Caco-2 (cell line): Measurements from ENCODE around the gene NFIA. TPM values are rescaled to one million over a fixed set of nuclear protein-coding genes. Genes with fewer than 3 reads are reported as not detected.

ENCODE experiments used
- BruUV-seq: library from RNA; stranded (reverse); fragments of 400-500 nt; replicated peaks from 2 replicates; lab custom pipeline; 2021; lab: Mats Ljungman, UMichigan
- CTCF ChIA-PET: fragments of 300-600 bp; sonication (Branson Sonifier 250); formaldehyde crosslinking; loops from one replicate; lab custom pipeline; 2022; ENCODE audit warnings: antibody characterized with exemption; lab: Charles Lee
- POLR2A ChIA-PET: fragments of 300-600 bp; sonication (Branson Sonifier 250); formaldehyde crosslinking; loops from one replicate; lab custom pipeline; 2022; ENCODE audit warnings: antibody characterized with exemption; lab: Charles Lee
- DNase-seq, 2 experiments: peaks; one replicate each; pipeline versions ENCODE4 v3.0.0 to v3.0.0-alpha.2; 2020 to 2022
- H3K27me3 ChIP-seq: replicated peaks from 2 replicates; pipeline ENCODE4 v1.6.0; 2011; ENCODE audit warnings: low read length; ENCODE audit not compliant: control insufficient read depth, insufficient read depth
- H3K36me3 ChIP-seq: 2 replicates; pipeline ENCODE4 v1.5.1; 2011; ENCODE audit warnings: low read length; ENCODE audit not compliant: control insufficient read depth, insufficient read depth
- H3K4me1 ChIP-seq: fragments of 250-450 bp; sonication (Bioruptor Pico); 2 replicates; pipeline ENCODE4 v1.5.1; 2020; ENCODE audit warnings: mild to moderate bottlenecking
- H3K4me3 ChIP-seq: 2 replicates; pipeline ENCODE4 v1.5.1; 2011; ENCODE audit warnings: low read depth, mild to moderate bottlenecking, control low read depth, low read length
- H3K9me3 ChIP-seq: fragments of 250-450 bp; sonication (Bioruptor Pico); 2 replicates; pipeline ENCODE4 v1.5.1; 2020; ENCODE audit warnings: mild to moderate bottlenecking, moderate library complexity
- H3K27ac Mint-ChIP-seq: one replicate; pipeline ENCODE4 v1.8.0; 2022; ENCODE audit warnings: mixed read lengths; ENCODE audit not compliant: unreplicated experiment
- H3K27me3 Mint-ChIP-seq: one replicate; pipeline ENCODE4 v1.8.0; 2022; ENCODE audit warnings: mixed read lengths; ENCODE audit not compliant: insufficient read depth, unreplicated experiment
- H3K36me3 Mint-ChIP-seq: one replicate; pipeline ENCODE4 v1.8.0; 2022; ENCODE audit warnings: mild to moderate bottlenecking, mixed read lengths; ENCODE audit not compliant: insufficient read depth, unreplicated experiment
- H3K4me1 Mint-ChIP-seq: one replicate; pipeline ENCODE4 v1.8.0; 2022; ENCODE audit warnings: low read depth, mixed read lengths; ENCODE audit not compliant: unreplicated experiment
- H3K4me3 Mint-ChIP-seq: one replicate; pipeline ENCODE4 v1.8.0; 2022; ENCODE audit warnings: mild to moderate bottlenecking, moderate library complexity, mixed read lengths; ENCODE audit not compliant: unreplicated experiment
- H3K9me3 Mint-ChIP-seq: one replicate; pipeline ENCODE4 v1.8.0; 2022; ENCODE audit warnings: mixed read lengths; ENCODE audit not compliant: unreplicated experiment
- CTCF ChIP-seq, 2 experiments: fragments of 200-600 bp in 1 of 2; IDR thresholded peaks; 1 replicate in 1 of 2; 2 replicates in 1 of 2; pipeline versions ENCODE4 v1.5.1 to v1.8.0; 2011 to 2022; ENCODE audit warnings: antibody characterized with exemption in 1 of 2, control low read depth in 1 of 2, inconsistent platforms in 1 of 2, low read depth in 1 of 2, low read length in 1 of 2, mild to moderate bottlenecking in 1 of 2, moderate library complexity in 1 of 2; ENCODE audit not compliant: insufficient read depth in 1 of 2, severe bottlenecking in 1 of 2, unreplicated experiment in 1 of 2
- intact Hi-C: fragments of 100-400 bp; cut with micrococcal nuclease; formaldehyde crosslinking; loops from one replicate; pipeline ENCODE4 v1.10.0; 2022; ENCODE audit not compliant: unreplicated experiment
- total RNA-seq: library from RNA; stranded (reverse); gene quantifications from 2 replicates; pipeline ENCODE4 v1.2.3, GENCODE V29; 2022

Gene NFIA
- total RNA-seq, 1 experiment from 2014 or later, result 1.4 TPM

DNA sequence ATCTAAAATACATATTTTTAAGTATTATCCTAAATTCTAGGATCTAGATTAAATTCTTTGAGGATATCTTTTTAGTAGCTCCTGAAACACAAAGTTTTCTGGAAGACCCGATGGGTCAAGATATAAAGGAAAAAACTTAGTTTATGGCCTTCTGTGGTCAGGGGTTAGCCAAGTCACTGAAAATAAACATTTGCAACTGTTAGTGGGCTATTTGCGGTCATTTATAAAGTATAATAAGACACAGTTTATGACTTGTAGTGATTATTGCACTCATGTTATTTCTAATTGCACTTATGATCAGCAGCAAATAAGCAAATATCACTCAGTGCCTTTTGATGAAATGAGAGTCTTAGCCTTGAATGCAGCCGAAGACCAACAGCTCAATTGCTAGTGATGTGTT, 183.3 kb downstream of the NFIA start:
- Mint-ChIP-seq H3K4me3 (no peak overlapping the region), H3K36me3 (no peaks in the 10 kb centered on the region), H3K27me3 (no peaks in the 10 kb centered on the region), H3K9me3 (no peaks in the 10 kb centered on the region), H3K27ac (no peak overlapping the region), H3K4me1 (no peaks in the 10 kb centered on the region)
- intact Hi-C loops, result no loop called here
- ChIA-PET POLR2A (no interaction called here), CTCF (no interaction called here)
- Histone ChIP-seq H3K27me3 (no peaks in the 10 kb centered on the region; the same call in 1 of the 2 replicates), H3K36me3 (no peaks in the 10 kb centered on the region), H3K4me3 (no peak overlapping the region), H3K9me3 (no peaks in the 10 kb centered on the region), H3K4me1 (peaks cover 7% of the 10 kb centered on the region)
- no TSS peak for BruUV-seq
- no peak for DNase-seq
- TF ChIP-seq CTCF (IDR thresholded peaks at IDR 0.05; ENCODE audit: insufficient read depth in 1 of 2, low read depth in 1 of 2, low read length in 1 of 2, severe bottlenecking in 1 of 2, unreplicated experiment in 1 of 2), result no peak

DNA sequence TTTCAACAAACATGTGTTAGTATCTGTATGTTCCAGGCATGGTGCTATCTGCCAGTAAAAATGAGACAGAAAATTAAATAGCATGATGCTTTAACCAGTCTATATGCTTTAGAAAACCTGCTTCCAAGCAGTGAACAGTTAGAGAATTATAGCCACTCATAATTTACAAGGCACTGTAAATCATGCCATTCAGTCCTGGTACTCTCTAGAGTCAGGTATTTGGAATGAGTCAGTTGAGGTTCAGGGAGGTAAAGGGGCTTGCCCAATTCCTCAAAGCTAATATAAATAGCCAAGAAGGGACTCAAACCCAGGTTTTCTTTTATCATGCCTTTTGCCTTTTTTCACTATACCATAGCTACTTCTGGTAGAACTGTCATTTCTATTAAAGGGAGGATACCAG, 184.4 kb downstream of the NFIA start:
- ChIA-PET CTCF (no interaction called here), POLR2A (no interaction called here)
- Mint-ChIP-seq H3K4me3 (no peak overlapping the region), H3K4me1 (no peaks in the 10 kb centered on the region), H3K36me3 (no peaks in the 10 kb centered on the region), H3K9me3 (no peaks in the 10 kb centered on the region), H3K27ac (no peak overlapping the region), H3K27me3 (no peaks in the 10 kb centered on the region)
- Histone ChIP-seq H3K27me3 (no peaks in the 10 kb centered on the region; the same call in 1 of the 2 replicates), H3K4me1 (peaks cover 15% of the 10 kb centered on the region), H3K36me3 (no peaks in the 10 kb centered on the region), H3K4me3 (no peak overlapping the region), H3K9me3 (no peaks in the 10 kb centered on the region)
- intact Hi-C loops, result no loop called here
- TF ChIP-seq CTCF (IDR thresholded peaks at IDR 0.05; ENCODE audit: insufficient read depth in 1 of 2, low read depth in 1 of 2, low read length in 1 of 2, severe bottlenecking in 1 of 2, unreplicated experiment in 1 of 2), result no peak
- DNase-seq, result no peak
- BruUV-seq, result no TSS peak

- Mint-ChIP-seq H3K27me3 (no peaks in the 10 kb centered on the region), H3K27ac (no peak overlapping the region), H3K36me3 (no peaks in the 10 kb centered on the region), H3K4me3 (no peak overlapping the region), H3K9me3 (no peaks in the 10 kb centered on the region), H3K4me1 (no peaks in the 10 kb centered on the region)
- no peaks in the 10 kb centered on the region for H3K9me3 ChIP-seq
- TF ChIP-seq CTCF (IDR thresholded peaks at IDR 0.05; ENCODE audit: insufficient read depth in 1 of 2, low read depth in 1 of 2, low read length in 1 of 2, severe bottlenecking in 1 of 2, unreplicated experiment in 1 of 2), result no peak
- ChIA-PET POLR2A (no interaction called here), CTCF (no interaction called here)
- peaks cover 15% of the 10 kb centered on the region for H3K4me1 ChIP-seq
- no peak for DNase-seq
- BruUV-seq, result no TSS peak
- H3K27me3 ChIP-seq, result no peaks in the 10 kb centered on the region; the same call in 1 of the 2 replicates
- intact Hi-C loops, result no loop called here
- no peak overlapping the region for H3K4me3 ChIP-seq
- H3K36me3 ChIP-seq, result no peaks in the 10 kb centered on the region
Measured at GRCh38 chr1:61268546-61269240, 186.3 kb downstream of the NFIA start.
